Epidermal melanocyte (primary cell): Measurements from ENCODE around the gene ADAMTSL3.

Source experiments
- DNase-seq: peaks from one replicate; pipeline ENCODE4 v3.0.0; 2011; ENCODE audit warnings: low spot score; ENCODE audit not compliant: insufficient read length

ADAMTSL3 gene, protein sequence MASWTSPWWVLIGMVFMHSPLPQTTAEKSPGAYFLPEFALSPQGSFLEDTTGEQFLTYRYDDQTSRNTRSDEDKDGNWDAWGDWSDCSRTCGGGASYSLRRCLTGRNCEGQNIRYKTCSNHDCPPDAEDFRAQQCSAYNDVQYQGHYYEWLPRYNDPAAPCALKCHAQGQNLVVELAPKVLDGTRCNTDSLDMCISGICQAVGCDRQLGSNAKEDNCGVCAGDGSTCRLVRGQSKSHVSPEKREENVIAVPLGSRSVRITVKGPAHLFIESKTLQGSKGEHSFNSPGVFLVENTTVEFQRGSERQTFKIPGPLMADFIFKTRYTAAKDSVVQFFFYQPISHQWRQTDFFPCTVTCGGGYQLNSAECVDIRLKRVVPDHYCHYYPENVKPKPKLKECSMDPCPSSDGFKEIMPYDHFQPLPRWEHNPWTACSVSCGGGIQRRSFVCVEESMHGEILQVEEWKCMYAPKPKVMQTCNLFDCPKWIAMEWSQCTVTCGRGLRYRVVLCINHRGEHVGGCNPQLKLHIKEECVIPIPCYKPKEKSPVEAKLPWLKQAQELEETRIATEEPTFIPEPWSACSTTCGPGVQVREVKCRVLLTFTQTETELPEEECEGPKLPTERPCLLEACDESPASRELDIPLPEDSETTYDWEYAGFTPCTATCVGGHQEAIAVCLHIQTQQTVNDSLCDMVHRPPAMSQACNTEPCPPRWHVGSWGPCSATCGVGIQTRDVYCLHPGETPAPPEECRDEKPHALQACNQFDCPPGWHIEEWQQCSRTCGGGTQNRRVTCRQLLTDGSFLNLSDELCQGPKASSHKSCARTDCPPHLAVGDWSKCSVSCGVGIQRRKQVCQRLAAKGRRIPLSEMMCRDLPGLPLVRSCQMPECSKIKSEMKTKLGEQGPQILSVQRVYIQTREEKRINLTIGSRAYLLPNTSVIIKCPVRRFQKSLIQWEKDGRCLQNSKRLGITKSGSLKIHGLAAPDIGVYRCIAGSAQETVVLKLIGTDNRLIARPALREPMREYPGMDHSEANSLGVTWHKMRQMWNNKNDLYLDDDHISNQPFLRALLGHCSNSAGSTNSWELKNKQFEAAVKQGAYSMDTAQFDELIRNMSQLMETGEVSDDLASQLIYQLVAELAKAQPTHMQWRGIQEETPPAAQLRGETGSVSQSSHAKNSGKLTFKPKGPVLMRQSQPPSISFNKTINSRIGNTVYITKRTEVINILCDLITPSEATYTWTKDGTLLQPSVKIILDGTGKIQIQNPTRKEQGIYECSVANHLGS (N-terminal part only)

GRCh38 chr15:83653639-83654378 is at the start of gene ADAMTSL3:
Gene ADAMTSL3, plus strand, starts transcription at chr15:83654123. Its CDS starts 1,639 bp downstream, at chr15:83655762.
- DNase-seq: peak; percentile 52

DNA sequence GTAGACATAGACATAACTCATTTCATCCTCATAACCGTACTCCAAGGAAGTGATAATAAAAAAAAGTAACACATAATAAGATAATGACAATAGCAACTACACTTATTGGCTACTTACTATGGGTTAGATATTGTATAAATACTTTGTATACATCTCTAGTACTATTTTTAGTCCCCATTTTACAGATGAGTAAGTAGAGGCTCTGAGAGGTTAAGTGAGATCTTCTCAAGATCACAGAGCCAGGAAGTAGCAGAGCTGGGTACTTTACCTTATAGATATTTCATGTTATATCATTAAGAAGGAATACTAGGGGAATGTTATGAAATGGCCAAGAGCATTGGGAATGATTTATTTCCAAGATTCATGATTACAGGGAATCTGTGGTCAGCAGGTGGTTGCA is 49.4 kb upstream of the ADAMTSL3 start:
- no peak for DNase-seq

DNA sequence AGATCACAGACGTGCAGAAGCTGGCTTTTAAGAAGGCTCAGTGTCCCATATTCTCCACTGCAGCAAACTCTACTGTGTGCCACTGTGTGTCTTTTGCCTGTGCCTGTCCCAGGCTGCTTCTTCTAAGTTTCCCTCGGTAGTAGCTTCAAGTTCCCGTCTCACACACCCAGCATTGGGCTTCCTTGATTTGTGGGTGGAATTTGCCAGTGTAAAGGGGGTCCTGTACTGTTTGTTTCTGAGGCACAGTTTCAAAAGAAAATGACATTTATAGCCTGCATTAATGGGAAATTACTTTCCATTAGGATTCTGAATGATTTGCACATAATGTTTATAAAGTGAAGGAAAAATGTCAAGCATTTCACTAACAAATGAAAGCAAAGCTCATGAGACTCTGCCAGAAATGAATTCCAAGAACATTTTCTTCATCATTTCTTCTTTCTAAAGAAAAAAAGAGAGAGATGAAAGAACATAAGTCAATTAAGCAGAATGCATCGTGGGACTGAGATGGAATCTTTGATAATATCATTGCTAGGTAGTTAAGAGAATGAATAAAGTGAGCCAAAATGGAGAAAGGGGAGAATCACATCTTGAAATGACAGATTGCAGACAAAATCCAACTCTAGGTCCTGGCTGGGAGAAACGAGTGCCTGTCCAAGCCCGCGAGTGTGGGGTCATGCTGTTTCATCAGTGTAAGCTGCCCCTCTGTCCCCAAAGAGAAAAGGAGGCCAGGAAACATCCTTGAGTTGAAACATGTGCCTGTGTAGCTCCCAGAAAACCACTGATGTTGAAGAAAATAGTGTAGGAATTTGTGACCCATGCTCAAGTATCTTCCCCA is 48.6 kb upstream of the ADAMTSL3 start:
- no peak for DNase-seq

GRCh38 chr15:83610132-83610531 is 43.8 kb upstream of the ADAMTSL3 start:
- no peak for DNase-seq

GRCh38 chr15:83610901-83611685 is 42.8 kb upstream of the ADAMTSL3 start:
- no peak for DNase-seq

- no peak for DNase-seq
These were observed 41.7 kb upstream of the ADAMTSL3 start for GRCh38 chr15:83612226-83612625.

GRCh38 chr15:83612898-83613635 is 40.9 kb upstream of the ADAMTSL3 start:
- no peak for DNase-seq

DNA sequence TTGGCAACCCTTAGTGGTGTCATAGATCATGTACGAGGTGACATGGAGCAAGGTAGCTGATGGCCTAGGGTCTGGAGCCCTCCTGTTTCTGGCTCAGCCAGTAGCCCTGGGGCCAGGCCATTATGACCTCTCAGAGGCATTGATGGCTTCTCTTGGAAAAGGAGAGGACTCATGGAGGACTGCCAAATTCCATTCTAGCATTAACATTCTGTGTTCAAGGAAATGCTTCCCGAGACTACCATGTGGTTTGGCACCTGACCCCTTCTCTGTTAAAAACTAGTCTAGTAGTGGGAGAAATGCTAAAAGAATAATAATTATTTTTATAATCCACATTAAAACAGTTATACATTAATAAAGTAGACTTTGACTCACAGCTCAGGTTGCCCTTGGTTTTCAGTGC is 40.2 kb upstream of the ADAMTSL3 start:
- no peak for DNase-seq

DNA sequence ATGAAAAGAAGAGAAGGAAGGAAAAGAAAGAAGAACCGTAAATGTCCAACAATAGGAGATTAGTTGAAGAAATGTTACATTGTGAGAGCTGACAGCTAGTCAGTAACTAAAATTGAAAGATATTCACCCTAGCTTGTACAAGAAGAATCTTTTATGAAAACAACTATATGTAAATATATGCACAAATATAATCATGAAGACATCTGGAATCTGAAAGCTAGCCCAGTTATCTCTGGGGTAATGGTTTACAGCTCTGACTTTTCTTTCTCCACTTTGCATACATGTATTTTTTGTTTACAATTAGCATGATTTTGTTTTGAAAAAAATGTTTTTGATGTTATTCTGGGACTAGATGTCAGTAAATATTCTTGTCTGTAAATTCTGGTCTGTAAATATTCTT is 37.1 kb upstream of the ADAMTSL3 start:
- no peak for DNase-seq

GRCh38 chr15:83626171-83626802 is 27.6 kb upstream of the ADAMTSL3 start:
- DNase-seq: no peak

DNA sequence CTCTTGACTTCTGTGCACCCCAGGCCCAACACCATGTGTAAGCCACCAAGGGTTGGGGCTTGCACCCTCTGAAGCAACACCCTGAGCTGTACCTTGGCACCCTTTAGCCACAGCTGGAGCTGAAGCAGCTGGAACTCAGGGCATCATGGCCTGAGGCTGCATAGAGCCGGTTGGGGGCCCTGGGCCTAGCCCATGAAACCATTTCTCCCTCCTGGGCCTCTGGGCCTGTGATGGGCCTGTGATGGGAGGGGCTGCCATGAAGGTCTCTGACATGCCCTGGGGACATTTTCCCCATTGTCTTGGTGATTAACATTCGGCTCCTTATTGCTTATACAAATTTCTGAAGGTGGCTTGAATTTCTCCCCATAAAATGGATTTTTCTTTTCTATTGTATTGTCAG is 22.4 kb upstream of the ADAMTSL3 start:
- no peak for DNase-seq

- no peak for DNase-seq
These were observed 10.7 kb upstream of the ADAMTSL3 start for GRCh38 chr15:83643201-83643600.

DNA sequence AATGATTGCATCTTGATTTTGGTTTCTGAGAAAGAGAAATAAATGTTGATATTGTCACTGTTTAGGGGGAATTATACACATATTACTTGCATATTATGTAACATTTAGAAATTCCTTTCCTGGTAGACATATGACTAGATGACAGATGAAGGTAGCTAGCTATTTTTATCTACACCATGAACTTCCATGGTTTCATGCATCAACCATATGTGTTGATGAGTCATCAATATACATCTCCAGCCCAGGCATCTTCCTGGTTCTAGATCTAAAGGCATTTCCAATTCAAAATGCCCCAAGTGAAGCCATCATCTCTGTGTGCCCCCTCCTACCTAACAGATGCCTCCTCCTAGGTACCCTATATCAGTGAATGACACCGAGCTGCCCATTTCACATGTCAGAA is 9.5 kb upstream of the ADAMTSL3 start:
- DNase-seq: no peak

GRCh38 chr15:83650831-83651230 is 3.1 kb upstream of the ADAMTSL3 start:
- DNase-seq: no peak

DNA sequence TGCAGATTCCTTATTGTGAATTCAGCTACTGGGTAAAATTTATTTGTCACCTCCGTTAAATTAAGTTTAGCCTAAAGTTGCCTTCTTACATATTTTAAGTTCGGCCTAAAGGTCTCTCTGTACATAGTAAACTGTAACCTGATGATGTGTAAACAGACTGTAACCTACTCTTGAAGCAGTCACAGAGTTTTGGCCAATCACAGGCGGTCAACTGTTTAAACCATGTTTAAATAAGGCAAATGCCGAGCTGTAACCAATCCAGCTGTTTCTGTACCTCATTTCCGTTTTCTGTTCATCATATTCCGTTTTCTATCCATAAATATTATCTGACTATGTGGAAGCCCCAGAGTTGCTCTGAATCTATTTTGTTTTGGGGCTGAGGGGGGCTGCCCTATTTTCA is 2.4 kb upstream of the ADAMTSL3 start:
- DNase-seq: no peak

- DNase-seq: no peak
These were observed 1.2 kb upstream of the ADAMTSL3 start for GRCh38 chr15:83652626-83653204.

GRCh38 chr15:83653288-83653638 is 660 bp upstream of the ADAMTSL3 start:
- DNase-seq: no peak
